Panc1 (cell line): Measurements from ENCODE around the gene CCR9.

ENCODE experiments used
- CTCF ChIP-seq: fragments of 450-650 bp; IDR thresholded peaks from 2 replicates; pipeline ENCODE4 v1.5.1; 2017; ENCODE audit warnings: mild to moderate bottlenecking
- POLR2AphosphoS5 ChIP-seq: IDR thresholded peaks from 2 replicates; pipeline ENCODE4 v1.6.1; 2012; ENCODE audit warnings: mild to moderate bottlenecking, low read depth, low read length, moderate library complexity
- REST ChIP-seq, 2 experiments: IDR thresholded peaks; 2 replicates each; pipeline ENCODE4 v1.6.1; 2011 to 2012; ENCODE audit warnings: low read depth in 2 of 2, control low read depth in 1 of 2, low read length in 1 of 2, mild to moderate bottlenecking in 1 of 2, moderate library complexity in 1 of 2; ENCODE audit not compliant: insufficient read depth in 1 of 2
- SIN3A ChIP-seq: IDR thresholded peaks from 2 replicates; pipeline ENCODE4 v1.6.1; 2012; ENCODE audit warnings: low read depth, mild to moderate bottlenecking, low read length, moderate library complexity, borderline replicate concordance; ENCODE audit not compliant: insufficient read depth
- TCF7L2 ChIP-seq: IDR thresholded peaks from 2 replicates; pipeline ENCODE4 v1.6.1; 2011; ENCODE audit warnings: mild to moderate bottlenecking, low read depth, low read length, inconsistent platforms

GRCh38 chr3:45841420-45841756 lies 45.0 kb upstream of the CCR9 start:
- no peak for TF ChIP-seq POLR2AphosphoS5
- TF ChIP-seq CTCF = no peak
- no peak for TF ChIP-seq TCF7L2
- TF ChIP-seq REST (IDR thresholded peaks at IDR 0.05; ENCODE audit: insufficient read depth in 1 of 2, low read depth in 2 of 2, low read length in 1 of 2) = no peak
- no peak for TF ChIP-seq SIN3A
